WTC11 (cell line): Measurements from ENCODE around the gene GDF11. TPM values are rescaled to one million over a fixed set of nuclear protein-coding genes. Genes with fewer than 3 reads are reported as not detected.

Source experiments
- ATAC-seq: fragments of 200-7000 bp; cut with Tn5 transposase; 2 replicates; pipeline ENCODE4 v1.10.0; 2021; ENCODE audit warnings: mild to moderate bottlenecking, moderate library complexity
- CTCF ChIA-PET: fragments of 300-600 bp; sonication (Branson Sonifier 250); formaldehyde crosslinking; loops from one replicate; lab custom pipeline; 2021; ENCODE audit warnings: antibody characterized with exemption; lab: Charles Lee
- POLR2A ChIA-PET: fragments of 350-600 bp; sonication (Branson Sonifier 250); formaldehyde crosslinking; loops from one replicate; lab custom pipeline; 2021; ENCODE audit warnings: antibody characterized with exemption; lab: Charles Lee
- DNase-seq: peaks from one replicate; pipeline ENCODE4 v3.0.0; 2021; ENCODE audit warnings: low spot score
- H3K27ac Mint-ChIP-seq: 2 replicates; pipeline ENCODE4 v1.8.0; 2021; ENCODE audit warnings: mixed read lengths
- H3K27me3 Mint-ChIP-seq: 2 replicates; pipeline ENCODE4 v1.8.0; 2021; ENCODE audit warnings: low read depth, mild to moderate bottlenecking, moderate library complexity, mixed read lengths
- H3K36me3 Mint-ChIP-seq: 2 replicates; pipeline ENCODE4 v1.8.0; 2021; ENCODE audit warnings: mixed read lengths
- H3K4me1 Mint-ChIP-seq: 2 replicates; pipeline ENCODE4 v1.8.0; 2022; ENCODE audit warnings: mixed read lengths
- H3K4me3 Mint-ChIP-seq: 2 replicates; pipeline ENCODE4 v1.8.0; 2021; ENCODE audit warnings: mild to moderate bottlenecking, moderate library complexity, mixed read lengths
- H3K9me3 Mint-ChIP-seq: 2 replicates; pipeline ENCODE4 v1.8.0; 2021; ENCODE audit warnings: mixed read lengths
- AFF4 ChIP-seq: sonication (generic); formaldehyde crosslinking; IDR thresholded peaks from 2 replicates; pipeline ENCODE4 v1.8.1; 2023; ENCODE audit warnings: mild to moderate bottlenecking, missing genetic modification reagents, borderline replicate concordance
- ELF4 ChIP-seq: sonication (generic); formaldehyde crosslinking; IDR thresholded peaks from 2 replicates; pipeline ENCODE4 v1.8.1; 2022; ENCODE audit warnings: low read depth, mild to moderate bottlenecking, moderate library complexity, missing genetic modification reagents
- EMX1 ChIP-seq: fragments of 250-450 bp; sonication (Bioruptor Pico); IDR thresholded peaks from 2 replicates; pipeline ENCODE4 v1.8.0; 2021; ENCODE audit warnings: mild to moderate bottlenecking
- FOXP4 ChIP-seq: sonication (generic); formaldehyde crosslinking; IDR thresholded peaks from 2 replicates; pipeline ENCODE4 v1.8.0; 2022; ENCODE audit warnings: mild to moderate bottlenecking, missing genetic modification reagents
- GRHL2 ChIP-seq: fragments of 250-450 bp; sonication (Bioruptor Pico); IDR thresholded peaks from 2 replicates; pipeline ENCODE4 v1.8.0; 2022; ENCODE audit warnings: mild to moderate bottlenecking, moderate library complexity; ENCODE audit not compliant: insufficient replicate concordance, severe bottlenecking
- HMGA2 ChIP-seq: fragments of 250-450 bp; sonication (Bioruptor Pico); IDR thresholded peaks from 2 replicates; pipeline ENCODE4 v1.4.0; 2021; ENCODE audit warnings: mild to moderate bottlenecking, moderate library complexity
- IRF1 ChIP-seq: sonication (generic); formaldehyde crosslinking; IDR thresholded peaks from 2 replicates; pipeline ENCODE4 v1.8.0; 2023; ENCODE audit warnings: missing genetic modification reagents
- MXD4 ChIP-seq: fragments of 250-450 bp; sonication (Bioruptor Pico); IDR thresholded peaks from 2 replicates; pipeline ENCODE4 v1.8.0; 2021; ENCODE audit warnings: mild to moderate bottlenecking, moderate library complexity, borderline replicate concordance
- MYBL2 ChIP-seq: sonication (generic); formaldehyde crosslinking; IDR thresholded peaks from 2 replicates; pipeline ENCODE4 v1.8.1; 2023; ENCODE audit warnings: mild to moderate bottlenecking, moderate library complexity, missing genetic modification reagents
- NFE2L1 ChIP-seq: sonication (generic); formaldehyde crosslinking; IDR thresholded peaks from 2 replicates; pipeline ENCODE4 v1.8.1; 2023; ENCODE audit warnings: missing genetic modification reagents
- NR2C2 ChIP-seq: sonication (generic); formaldehyde crosslinking; IDR thresholded peaks from 2 replicates; pipeline ENCODE4 v1.8.0; 2022; ENCODE audit warnings: mild to moderate bottlenecking, missing genetic modification reagents
- SMAD4 ChIP-seq: sonication (generic); formaldehyde crosslinking; IDR thresholded peaks from 2 replicates; pipeline ENCODE4 v1.8.0; 2022; ENCODE audit warnings: mild to moderate bottlenecking, missing genetic modification reagents
- ZNF416 ChIP-seq: fragments of 250-450 bp; sonication (Bioruptor Pico); IDR thresholded peaks from 2 replicates; pipeline ENCODE4 v1.9.0; 2021; ENCODE audit warnings: mild to moderate bottlenecking, inconsistent platforms
- ZNF425 ChIP-seq: fragments of 250-450 bp; sonication (Bioruptor Pico); conservative IDR thresholded peaks from 2 replicates; pipeline ENCODE4 v1.9.0; 2021; ENCODE audit warnings: mild to moderate bottlenecking
- ZNF671 ChIP-seq: fragments of 250-450 bp; sonication (Bioruptor Pico); IDR thresholded peaks from 2 replicates; pipeline ENCODE4 v1.8.0; 2021; ENCODE audit warnings: mild to moderate bottlenecking
- total RNA-seq: library from RNA; stranded (reverse); gene quantifications from 3 replicates; pipeline ENCODE4 v1.2.3, GENCODE V29; 2021

Gene GDF11
- total RNA-seq, 1 experiment from 2014 or later, result 16.9 TPM

- Mint-ChIP-seq H3K27me3 (peaks cover 10% of the 10 kb centered on the region), H3K36me3 (no peaks in the 10 kb centered on the region), H3K9me3 (no peaks in the 10 kb centered on the region), H3K27ac (peak overlapping the region; percentile 95), H3K4me3 (peak overlapping the region; percentile 85), H3K4me1 (peaks cover 37% of the 10 kb centered on the region)
- peak; percentile 11 for ATAC-seq
- ChIA-PET POLR2A (interaction anchor here (1.5 to 3.4 kb wide), 2 partner anchors 11 to 12 kb away, joined by 6 to 21 read pairs; partner anchors contain the start of genes CD63 and ITGA7), CTCF (interaction anchor here (1.2 to 10.8 kb wide), 7 partner anchors 11 to 112 kb away, joined by 3 to 141 read pairs (median 16); partner anchors contain the start of genes CD63 and ITGA7)
- DNase-seq, result peak; percentile 47
- TF ChIP-seq MYBL2 (CRISPR knock-in tag), result no peak
Measured at GRCh38 chr12:55718015-55718414, 24.9 kb upstream of the GDF11 start.

GRCh38 chr12:55718624-55719275 is 24.2 kb upstream of the GDF11 start:
- ChIA-PET CTCF (interaction anchor here (1.1 to 10.8 kb wide), 9 partner anchors 11 to 111 kb away, joined by 3 to 160 read pairs (median 16); partner anchors contain the start of genes CD63 and ITGA7), POLR2A (interaction anchor here (1.5 to 3.4 kb wide), 2 partner anchors 11 kb away, joined by 6 to 21 read pairs; partner anchors contain the start of genes CD63 and ITGA7)
- Mint-ChIP-seq H3K9me3 (no peaks in the 10 kb centered on the region), H3K36me3 (peaks cover 4% of the 10 kb centered on the region; the same call in 1 of the 2 replicates), H3K4me1 (peaks cover 37% of the 10 kb centered on the region), H3K27me3 (0 out of 2 replicates have a peak, but pooled peaks cover 3% of the 10 kb centered on the region), H3K27ac (peak overlapping the region; percentile 3; the same call in 1 of the 2 replicates), H3K4me3 (peak overlapping the region; percentile 85)
- TF ChIP-seq MXD4, result no peak
- TF ChIP-seq GRHL2 (CRISPR knock-in tag), result no peak
- TF ChIP-seq EMX1 (CRISPR knock-in tag), result no peak
- no peak for TF ChIP-seq ZNF671 (CRISPR knock-in tag)
- no peak for TF ChIP-seq SMAD4 (CRISPR knock-in tag)
- no peak for TF ChIP-seq ZNF416 (CRISPR knock-in tag)
- no peak for TF ChIP-seq AFF4
- TF ChIP-seq IRF1 (CRISPR knock-in tag), result no peak
- TF ChIP-seq NFE2L1 (CRISPR knock-in tag), result no peak
- TF ChIP-seq ZNF425 (CRISPR knock-in tag), result no peak
- no peak for TF ChIP-seq ELF4 (CRISPR knock-in tag)
- no peak for TF ChIP-seq NR2C2 (CRISPR knock-in tag)
- no peak for TF ChIP-seq HMGA2
- TF ChIP-seq FOXP4 (CRISPR knock-in tag), result no peak
- DNase-seq (no peak), ATAC-seq (no peak)
